ENCODE data around the gene DEAF1.
A peak's percentile ranks its signal among the peaks of the same experiment; 100 is the strongest.
"Not testable (repeated sequence)": the region's sequence is repeated elsewhere in the genome, so short reads cannot be mapped to it uniquely, and the experiment has no call there.

Gene DEAF1

DNA sequence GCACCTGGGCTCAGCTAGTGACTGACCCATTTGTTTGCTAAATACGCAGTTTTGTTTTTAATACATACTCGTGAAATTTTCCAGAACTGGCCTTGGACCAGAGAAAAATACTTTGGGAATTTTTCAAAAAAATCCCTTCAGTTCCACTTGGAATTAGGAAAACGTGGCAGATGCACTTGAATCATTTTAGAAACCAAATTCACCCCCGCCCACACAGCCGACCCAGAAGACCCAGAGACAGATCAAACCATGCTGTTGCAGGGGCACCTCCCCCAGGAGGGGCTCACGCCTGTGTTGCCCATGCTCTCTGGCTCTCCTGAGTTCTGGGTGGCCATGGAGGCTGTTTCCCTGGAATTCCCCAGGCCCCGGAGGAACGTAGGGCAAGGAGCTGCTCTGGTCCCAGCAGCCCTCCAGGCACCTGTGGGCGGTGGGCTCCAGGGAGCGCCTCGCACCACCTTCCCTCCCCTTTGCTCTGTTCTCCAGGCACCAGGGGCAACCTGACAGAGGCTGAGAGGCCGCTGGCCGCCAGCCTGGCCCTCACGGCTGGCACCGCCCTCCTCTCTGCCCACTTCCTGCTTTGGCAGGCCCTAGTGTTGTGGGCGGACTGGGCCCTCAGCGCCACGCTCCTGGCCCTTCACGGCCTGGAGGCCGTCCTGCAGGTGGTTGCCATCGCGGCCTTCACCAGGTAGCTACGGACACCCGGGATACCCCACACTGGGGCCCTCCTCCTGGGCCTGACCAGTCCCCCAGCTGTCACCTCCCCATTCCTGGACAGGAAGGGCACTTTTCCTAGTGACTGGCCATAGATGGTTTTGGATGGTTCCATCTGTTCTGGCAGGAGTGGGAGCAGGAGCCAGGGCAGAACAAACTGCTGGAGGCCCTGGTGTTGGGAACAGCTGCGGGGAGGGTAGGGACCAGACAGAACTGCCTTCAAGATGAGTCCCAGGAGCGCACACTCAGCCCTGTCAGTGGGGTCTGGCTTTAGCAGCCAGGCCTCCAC is 7.7 kb upstream of the DEAF1 start:
- no peak for DNase-seq (ENCODE audit: low read depth, low spot score)
- H3K27ac ChIP-seq: peak overlapping the region; percentile 94

DNA sequence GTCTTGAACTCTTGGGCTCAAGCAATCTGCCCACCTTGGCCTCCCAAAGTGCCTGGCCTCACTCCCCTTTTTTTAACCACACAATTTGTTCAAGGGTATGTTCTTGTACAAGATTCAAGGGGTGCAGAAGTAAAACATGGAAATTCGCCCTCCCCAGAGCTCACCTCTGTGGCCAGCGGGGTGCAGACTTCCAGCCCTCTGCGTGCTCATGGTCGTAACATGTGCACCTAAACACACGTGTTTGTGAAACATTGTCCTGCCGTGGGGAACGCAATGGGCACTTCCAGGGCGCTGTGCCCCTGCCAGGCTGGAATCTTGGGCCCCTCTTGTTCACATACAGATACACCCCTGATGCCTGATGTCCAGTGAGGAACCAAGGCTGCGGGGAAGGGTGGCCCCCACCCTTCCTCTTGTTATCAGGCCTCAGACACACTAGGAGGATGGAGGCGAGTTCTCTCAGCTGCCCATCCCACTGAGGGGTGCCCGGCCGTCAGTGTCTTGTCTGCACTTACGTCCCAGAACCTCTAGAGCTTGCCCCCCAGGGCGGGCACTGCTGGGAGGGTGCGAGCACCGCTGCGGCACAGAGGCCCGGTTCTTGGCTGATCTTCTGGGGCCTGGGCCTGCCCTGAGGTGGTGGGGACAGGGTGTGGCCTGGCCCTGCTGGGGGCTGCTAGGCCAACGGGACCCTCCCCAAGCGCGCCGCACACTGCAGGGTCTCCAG is 6.9 kb upstream of the DEAF1 start:
- no peak for DNase-seq (ENCODE audit: low read depth, low spot score)
- peak overlapping the region; percentile 94 for H3K27ac ChIP-seq

GRCh38 chr11:699753-700152 is 4.7 kb upstream of the DEAF1 start:
- peak overlapping the region; percentile 98 for H3K27ac ChIP-seq
- DNase-seq (ENCODE audit: low read depth, low spot score): no peak

- DNase-seq (ENCODE audit: low read depth, low spot score): no peak
- H3K27ac ChIP-seq: peak overlapping the region; percentile 98
These were observed 4.1 kb upstream of the DEAF1 start for GRCh38 chr11:699116-699508.

DNA sequence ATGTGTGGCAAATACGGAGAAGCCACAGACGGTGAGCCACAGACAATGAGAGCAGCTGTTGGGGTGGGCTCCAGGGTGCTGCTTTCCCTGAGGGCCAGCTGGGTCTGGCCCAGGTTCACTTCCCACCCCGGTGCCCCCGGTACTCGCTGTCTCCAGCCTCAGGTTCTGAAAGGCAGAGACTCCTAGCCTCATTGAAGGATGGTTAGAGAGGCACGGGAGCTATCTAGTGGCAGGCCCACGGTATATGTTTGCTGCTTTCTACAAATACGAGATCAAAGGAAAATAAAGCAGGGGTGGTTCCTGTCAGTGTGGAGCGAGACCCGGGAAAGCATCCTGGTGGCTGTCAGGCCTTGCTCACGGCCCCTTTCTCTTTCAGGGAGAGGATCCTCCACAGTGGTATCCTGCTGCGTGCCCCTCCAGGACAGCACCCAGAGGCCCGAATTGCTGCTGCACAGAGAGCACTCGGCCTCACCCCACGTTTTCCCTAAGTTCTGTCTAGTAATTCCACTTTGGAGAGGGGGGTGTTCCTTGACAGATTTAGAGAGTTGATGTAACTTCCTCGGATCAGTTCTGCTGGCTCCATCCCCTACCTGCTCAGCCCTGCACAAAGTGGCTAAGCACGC is 3.6 kb upstream of the DEAF1 start:
- peak overlapping the region; percentile 98 for H3K27ac ChIP-seq

DNA sequence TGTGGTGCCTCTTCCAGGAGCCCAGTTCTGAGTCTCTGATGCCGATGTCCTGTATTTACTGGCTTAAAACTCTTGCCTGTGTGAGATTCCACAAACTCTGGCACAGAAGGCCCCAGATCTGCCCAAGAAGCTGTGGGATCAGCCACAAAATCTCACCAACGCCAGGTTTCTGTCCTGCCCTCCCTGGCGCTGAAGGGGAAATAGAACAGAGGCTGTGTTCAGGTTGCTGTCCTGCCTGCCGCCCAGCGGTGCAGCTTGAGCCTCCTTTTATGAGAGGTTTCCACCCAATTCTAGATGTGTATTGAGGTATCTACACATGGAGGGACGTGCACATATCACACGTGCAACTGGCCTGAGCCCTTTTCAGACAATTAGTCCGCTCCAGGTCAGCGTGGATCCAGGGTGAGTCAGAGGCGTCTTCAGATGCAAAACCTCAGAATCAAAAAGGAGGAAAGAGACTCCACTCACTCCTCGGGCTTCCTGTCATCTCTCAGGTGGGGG is 2.8 kb upstream of the DEAF1 start:
- H3K27ac ChIP-seq: peak overlapping the region; percentile 98
- DNase-seq (ENCODE audit: low read depth, low spot score): no peak

More for the DNA sequence above, 3.6 kb upstream of the DEAF1 start:
- DNase-seq (ENCODE audit: low read depth, low spot score): no peak

- peak overlapping the region; percentile 98 for H3K27ac ChIP-seq
- peak; percentile 75 for DNase-seq (ENCODE audit: low read depth, low spot score)
These were observed 2.0 kb upstream of the DEAF1 start for GRCh38 chr11:696955-697491.

- DNase-seq (ENCODE audit: low read depth, low spot score): peak; percentile 79
- peak within 1 kb of the TSS; percentile 98 for H3K27ac ChIP-seq
These were observed 671 bp upstream of the DEAF1 start, which contains the start of gene TMEM80 for GRCh38 chr11:695538-696248. Gene TMEM80, plus strand, starts transcription at chr11:695816. Its CDS starts 12 bp downstream, at chr11:695828.

DNA sequence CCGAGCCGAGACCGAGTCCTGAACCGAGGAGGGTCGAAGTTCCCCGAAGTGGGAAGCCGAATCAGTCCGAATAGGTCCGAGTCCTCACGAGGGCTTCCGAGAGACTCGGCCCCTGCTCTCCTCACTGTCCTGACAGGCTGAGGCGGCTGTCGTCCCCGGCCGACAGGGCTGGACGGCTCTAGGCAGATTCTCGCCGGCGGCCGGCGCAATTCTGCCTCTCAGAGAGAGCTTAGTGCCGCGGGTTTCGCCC is 191 bp upstream of the DEAF1 start:
- H3K27ac ChIP-seq: peak overlapping the region; percentile 98
- DNase-seq (ENCODE audit: low read depth, low spot score): no peak

DNA sequence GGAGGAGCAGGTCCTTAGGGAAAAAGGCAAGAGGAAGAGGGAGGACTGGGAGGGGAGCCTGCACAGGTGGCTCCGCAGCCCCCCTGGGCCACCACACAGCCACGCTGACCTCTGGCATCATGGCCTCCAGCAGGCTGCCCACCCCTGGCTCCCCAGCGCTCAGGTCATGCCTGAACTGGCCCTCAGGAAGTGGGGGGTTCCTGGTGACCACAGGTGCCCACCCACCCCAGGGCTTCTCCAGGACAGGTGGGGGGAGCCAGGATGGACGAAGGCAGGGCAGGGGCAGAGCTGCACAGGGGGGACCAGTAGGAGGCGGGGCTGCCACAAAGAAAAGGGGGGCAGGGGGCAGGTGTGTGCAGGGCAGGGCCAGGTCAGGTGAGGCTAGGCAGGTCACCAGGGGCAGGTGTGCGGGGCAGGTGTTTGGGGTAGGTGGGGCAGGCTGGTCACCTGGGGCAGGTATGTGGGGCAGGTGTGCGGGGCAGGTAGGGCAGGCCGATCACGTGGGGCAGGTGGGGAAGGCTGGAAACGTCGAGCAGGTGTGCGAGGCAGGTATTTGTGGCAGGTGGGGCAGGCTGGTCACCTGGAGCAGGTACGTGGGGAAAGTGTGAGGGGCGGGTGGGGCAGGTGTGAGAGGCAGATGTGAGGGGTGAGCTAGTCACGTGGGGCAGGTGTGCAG is 997 bp downstream of the DEAF1 start:
- DNase-seq (ENCODE audit: low read depth, low spot score): no peak
- H3K27ac ChIP-seq: peak overlapping the region; percentile 98

DNA sequence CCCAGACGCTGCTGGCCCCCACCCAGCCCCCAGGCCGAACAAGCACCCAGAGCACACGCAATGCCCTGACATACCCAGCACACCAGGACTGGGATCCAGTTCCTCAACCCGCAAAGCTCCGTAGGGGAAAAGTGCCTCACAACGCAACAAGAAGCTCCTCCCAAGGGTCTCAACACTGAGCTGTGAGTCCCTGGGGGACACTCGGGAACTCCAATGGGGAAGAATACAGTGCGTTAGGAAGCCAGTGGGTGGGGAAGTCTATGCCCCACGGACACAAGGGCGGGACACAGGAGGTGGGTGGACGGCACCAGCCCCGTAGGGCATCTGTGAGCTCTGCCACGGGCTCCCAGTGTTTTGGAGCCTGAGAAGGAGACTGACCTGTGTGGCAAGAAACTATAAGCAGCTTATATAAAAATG is 1.6 kb downstream of the DEAF1 start:
- DNase-seq (ENCODE audit: low read depth, low spot score): no peak
- H3K27ac ChIP-seq: peak overlapping the region; percentile 98

DNA sequence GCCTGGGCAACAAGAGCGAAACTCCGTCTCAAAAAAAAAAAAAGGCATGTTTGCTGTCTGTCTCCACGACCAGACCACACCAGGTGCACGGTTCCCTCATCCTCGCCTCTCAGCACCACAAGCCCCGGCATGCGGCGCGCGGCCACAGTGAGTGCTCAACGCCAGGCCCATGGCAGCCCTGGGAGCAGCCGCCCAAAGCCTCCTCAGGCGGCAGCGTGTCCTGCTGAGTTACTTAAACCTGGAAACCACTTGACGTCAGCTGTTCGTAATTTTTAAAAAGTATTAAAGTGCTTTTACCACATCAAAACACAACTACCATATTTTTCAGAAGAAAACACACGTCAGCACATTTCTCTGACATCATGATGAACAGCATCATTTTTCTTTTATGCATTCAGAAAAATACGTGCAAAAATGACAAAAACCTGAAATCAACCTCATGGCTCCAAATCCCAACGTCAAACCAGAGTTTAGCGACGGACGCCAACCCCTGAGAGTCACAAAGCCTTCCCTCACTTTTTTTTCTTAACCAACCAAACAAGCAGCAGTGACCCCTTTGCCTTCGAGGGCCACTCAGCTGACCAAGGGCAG is 2.1 kb downstream of the DEAF1 start:
- peak; percentile 56 for DNase-seq (ENCODE audit: low read depth, low spot score)
- H3K27ac ChIP-seq: peak overlapping the region; percentile 98

GRCh38 chr11:691710-692590 is 3.1 kb downstream of the DEAF1 start:
- H3K27ac ChIP-seq: peak overlapping the region; percentile 98
- DNase-seq (ENCODE audit: low read depth, low spot score): no peak

- H3K27ac ChIP-seq: no peak overlapping the region
- no peak for DNase-seq (ENCODE audit: low read depth, low spot score)
These were observed 4.0 kb downstream of the DEAF1 start for GRCh38 chr11:690738-691633.

GRCh38 chr11:690244-690643 is 4.8 kb downstream of the DEAF1 start:
- not testable (repeated sequence) for H3K27ac ChIP-seq; DNase-seq (ENCODE audit: low read depth, low spot score)

GRCh38 chr11:689625-690024 is 5.4 kb downstream of the DEAF1 start:
- no peak overlapping the region for H3K27ac ChIP-seq
- DNase-seq (ENCODE audit: low read depth, low spot score): no peak

DNA sequence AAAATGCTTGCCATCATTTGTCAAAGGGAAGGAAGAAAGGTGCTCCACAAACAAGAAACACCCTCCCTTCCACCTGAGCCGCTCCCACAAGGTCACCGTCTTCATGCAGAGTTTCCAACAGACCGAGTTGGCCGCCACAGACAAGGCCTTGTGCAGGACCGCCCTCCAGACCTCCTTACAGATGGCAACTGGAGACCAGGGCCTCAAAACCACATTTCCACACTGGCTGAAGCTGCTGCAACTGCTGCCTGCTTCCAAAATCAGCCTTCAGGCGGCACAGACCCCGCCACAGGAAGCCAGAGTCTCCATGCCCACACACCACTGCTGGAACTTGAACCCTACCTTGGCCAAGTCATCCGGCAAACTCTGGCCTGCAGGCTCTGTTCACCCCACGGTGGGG is 6.3 kb downstream of the DEAF1 start:
- no peak overlapping the region for H3K27ac ChIP-seq
- DNase-seq (ENCODE audit: low read depth, low spot score): no peak

Data from epithelial cell of prostate (primary cell).